ENCODE measurements around the gene PAAF1. TPM values are rescaled to one million over a fixed set of nuclear protein-coding genes. Genes with fewer than 3 reads are reported as not detected.
A peak's percentile ranks its signal among the peaks of the same experiment; 100 is the strongest.
"Not testable (repeated sequence)": the region's sequence is repeated elsewhere in the genome, so short reads cannot be mapped to it uniquely, and the experiment has no call there.

Gene PAAF1
- total and polyA plus RNA-seq, 10 donors = 8.1 to 18.1 (median 13.7) TPM

GRCh38 chr11:73929388-73929787, 52.6 kb downstream of the PAAF1 start:
- peaks cover 0 to 99% (median 68%) of the 10 kb centered on the region in 6 donors for H3K36me3 ChIP-seq
- no peak for DNase-seq
- WGBS, 5 donors = 96 to 100% (median 98%) methylated on average over 2 of the region's 2 CpGs
- H3K27me3 ChIP-seq (replicated peaks in 1 of 7) = no peaks in the 10 kb centered on the region
- no peaks in the 10 kb centered on the region for H3K4me1 ChIP-seq
- H3K27ac ChIP-seq = no peak overlapping the region
- TF ChIP-seq POLR2AphosphoS5 (IDR thresholded peaks at IDR 0.05) (no peak), CTCF (IDR thresholded peaks at IDR 0.05 in 8 of 11, conservative IDR thresholded peaks at IDR 0.05 in 3 of 11) (no peak), POLR2A (IDR thresholded peaks at IDR 0.05) (no peak)
- H3K9me3 ChIP-seq = no peaks in the 10 kb centered on the region
- H3K4me3 ChIP-seq = no peak overlapping the region
- intact Hi-C loops (cut with DNase I; ENCODE audit: low total_unique reads) = no loop called here

- Histone ChIP-seq H3K4me1 (no peaks in the 10 kb centered on the region), H3K27me3 (replicated peaks in 1 of 7) (no peaks in the 10 kb centered on the region), H3K4me3 (no peak overlapping the region), H3K9me3 (no peaks in the 10 kb centered on the region), H3K27ac (no peak overlapping the region), H3K36me3 (peaks cover 0 to 89% (median 53%) of the 10 kb centered on the region in 6 donors)
- intact Hi-C loops (cut with DNase I; ENCODE audit: low total_unique reads) = no loop called here
- TF ChIP-seq POLR2A (IDR thresholded peaks at IDR 0.05) = no peak
- TF ChIP-seq POLR2AphosphoS5 (IDR thresholded peaks at IDR 0.05) = no peak
- TF ChIP-seq CTCF (IDR thresholded peaks at IDR 0.05 in 8 of 11, conservative IDR thresholded peaks at IDR 0.05 in 3 of 11) = peak in 1 of 11 experiments; percentile 20
- no peak for DNase-seq
- WGBS, 5 donors = 65 to 72% (median 70%) methylated on average over 7 of the region's 7 CpGs
These were observed 54.3 kb downstream of the PAAF1 start for GRCh38 chr11:73931039-73931645.

DNA sequence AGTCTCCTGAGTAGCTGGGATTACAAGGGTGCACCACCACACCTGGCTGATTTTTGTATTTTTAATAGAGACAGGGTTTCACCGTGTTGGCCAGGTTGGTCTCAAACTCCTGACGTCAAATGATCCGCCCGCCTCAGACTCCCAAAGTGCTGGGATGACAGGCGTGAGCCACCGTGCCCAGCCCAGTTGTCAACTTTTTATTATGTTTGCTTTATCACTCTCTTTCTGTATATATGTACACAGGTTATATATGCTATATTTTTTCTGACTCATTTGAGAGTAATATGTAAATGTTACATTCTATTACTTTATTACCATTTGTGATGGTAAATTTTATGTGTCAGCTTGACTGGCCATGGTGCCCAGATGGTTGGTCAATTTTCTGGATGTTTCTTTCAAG, 55.2 kb downstream of the PAAF1 start:
- H3K36me3 ChIP-seq = peaks cover 0 to 81% (median 45%) of the 10 kb centered on the region in 6 donors
- intact Hi-C loops (cut with DNase I; ENCODE audit: low total_unique reads) = no loop called here
- no peak overlapping the region for H3K4me3 ChIP-seq
- TF ChIP-seq CTCF (IDR thresholded peaks at IDR 0.05 in 8 of 11, conservative IDR thresholded peaks at IDR 0.05 in 3 of 11) = no peak
- TF ChIP-seq POLR2AphosphoS5 (IDR thresholded peaks at IDR 0.05) = no peak
- no peak for TF ChIP-seq POLR2A (IDR thresholded peaks at IDR 0.05)
- 90 to 99% (median 97%) methylated on average over 6 of the region's 6 CpGs for WGBS, 5 donors
- no peak overlapping the region for H3K27ac ChIP-seq
- no peaks in the 10 kb centered on the region for H3K27me3 ChIP-seq (replicated peaks in 1 of 7)
- no peaks in the 10 kb centered on the region for H3K4me1 ChIP-seq
- peaks cover 0 to 1% (median 0%) of the 10 kb centered on the region in 8 donors for H3K9me3 ChIP-seq
- no peak for DNase-seq

DNA sequence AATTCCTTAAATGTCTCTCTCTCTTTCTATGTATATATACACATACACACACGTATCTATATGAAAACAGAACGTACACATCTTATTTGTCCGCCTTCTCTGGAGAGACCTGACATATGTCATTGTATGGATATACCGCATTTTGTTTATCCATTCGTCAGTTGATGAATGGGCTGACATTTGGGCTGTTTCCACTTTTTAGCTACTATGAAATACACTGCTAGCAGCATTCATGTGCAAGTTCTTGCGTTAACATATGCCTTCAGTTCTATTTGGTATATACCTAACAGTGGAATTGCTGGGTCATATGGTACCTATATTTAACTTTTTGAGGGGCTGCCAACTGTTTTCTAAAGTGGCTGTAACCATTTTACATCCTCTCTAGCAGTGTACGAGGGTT, 56.0 kb downstream of the PAAF1 start:
- Histone ChIP-seq H3K27ac (no peak overlapping the region), H3K27me3 (replicated peaks in 1 of 7) (no peaks in the 10 kb centered on the region), H3K9me3 (peaks cover 0 to 5% (median 0%) of the 10 kb centered on the region in 8 donors), H3K4me3 (no peak overlapping the region), H3K4me1 (no peaks in the 10 kb centered on the region), H3K36me3 (peaks cover 0 to 73% (median 37%) of the 10 kb centered on the region in 6 donors)
- no peak for TF ChIP-seq POLR2AphosphoS5 (IDR thresholded peaks at IDR 0.05)
- no peak for TF ChIP-seq POLR2A (IDR thresholded peaks at IDR 0.05)
- TF ChIP-seq CTCF (IDR thresholded peaks at IDR 0.05 in 8 of 11, conservative IDR thresholded peaks at IDR 0.05 in 3 of 11) = no peak
- WGBS, 5 donors = 93 to 97% (median 94%) methylated on average over 7 of the region's 7 CpGs
- DNase-seq = no peak
- intact Hi-C loops (cut with DNase I; ENCODE audit: low total_unique reads) = no loop called here

DNA sequence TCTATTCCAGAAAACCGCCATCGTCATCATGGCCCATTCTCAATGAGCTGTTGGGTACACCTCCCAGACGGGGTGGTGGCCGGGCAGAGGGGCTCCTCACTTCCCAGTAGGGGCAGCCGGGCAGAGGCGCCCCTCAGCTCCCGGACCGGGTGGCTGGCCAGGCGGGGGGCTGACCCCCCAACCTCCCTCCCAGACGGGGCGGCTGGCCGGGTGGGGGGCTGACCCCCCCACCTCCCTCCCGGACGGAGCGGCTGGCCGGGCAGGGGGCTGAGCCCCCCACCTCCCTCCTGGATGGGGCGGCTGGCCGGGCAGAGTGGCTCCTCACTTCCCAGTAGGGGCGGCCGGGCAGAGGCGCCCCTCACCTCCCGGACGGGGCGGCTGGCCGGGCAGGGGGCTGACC, 59.2 kb downstream of the PAAF1 start:
- H3K27me3 ChIP-seq (replicated peaks in 1 of 7); H3K4me1 ChIP-seq; DNase-seq; H3K4me3 ChIP-seq; H3K27ac ChIP-seq; intact Hi-C loops (cut with DNase I; ENCODE audit: low total_unique reads): not testable (repeated sequence)
- Histone ChIP-seq H3K9me3 (peaks cover 0 to 14% (median 0%) of the 10 kb centered on the region in 8 donors), H3K36me3 (peaks cover 0 to 41% (median 12%) of the 10 kb centered on the region in 6 donors)
- WGBS, 5 donors = 92 to 98% (median 94%) methylated on average over 2 to 18 of the region's 25 CpGs
